Ovary (tissue), 3 donors: ENCODE measurements around the gene KRT7.

Experiments
- EP300 ChIP-seq: sonication (generic); formaldehyde crosslinking; IDR thresholded peaks from one replicate; pipeline ENCODE4 v1.6.1; 2017; ENCODE audit warnings: antibody characterized with exemption
- TF ChIP-seq, protein P1 (sequence below), 3 donors: fragments of 450-650 bp in 2 of 3; fragments of 200-600 bp in 1 of 3; IDR thresholded peaks; one replicate each; pipeline versions ENCODE4 v1.5.1 to v1.8.0; 2016 to 2022; ENCODE audit warnings: antibody characterized with exemption in 3 of 3, mild to moderate bottlenecking in 1 of 3
- donor health status: DM: no; HTN: no; CAD: no.

GRCh38 chr12:52185400-52185967 lies 47.6 kb upstream of the KRT7 start:
- no peak for TF ChIP-seq EP300
- TF ChIP-seq, protein P1, sequence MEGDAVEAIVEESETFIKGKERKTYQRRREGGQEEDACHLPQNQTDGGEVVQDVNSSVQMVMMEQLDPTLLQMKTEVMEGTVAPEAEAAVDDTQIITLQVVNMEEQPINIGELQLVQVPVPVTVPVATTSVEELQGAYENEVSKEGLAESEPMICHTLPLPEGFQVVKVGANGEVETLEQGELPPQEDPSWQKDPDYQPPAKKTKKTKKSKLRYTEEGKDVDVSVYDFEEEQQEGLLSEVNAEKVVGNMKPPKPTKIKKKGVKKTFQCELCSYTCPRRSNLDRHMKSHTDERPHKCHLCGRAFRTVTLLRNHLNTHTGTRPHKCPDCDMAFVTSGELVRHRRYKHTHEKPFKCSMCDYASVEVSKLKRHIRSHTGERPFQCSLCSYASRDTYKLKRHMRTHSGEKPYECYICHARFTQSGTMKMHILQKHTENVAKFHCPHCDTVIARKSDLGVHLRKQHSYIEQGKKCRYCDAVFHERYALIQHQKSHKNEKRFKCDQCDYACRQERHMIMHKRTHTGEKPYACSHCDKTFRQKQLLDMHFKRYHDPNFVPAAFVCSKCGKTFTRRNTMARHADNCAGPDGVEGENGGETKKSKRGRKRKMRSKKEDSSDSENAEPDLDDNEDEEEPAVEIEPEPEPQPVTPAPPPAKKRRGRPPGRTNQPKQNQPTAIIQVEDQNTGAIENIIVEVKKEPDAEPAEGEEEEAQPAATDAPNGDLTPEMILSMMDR (IDR thresholded peaks at IDR 0.05), result no peak
